ENCODE data around the gene HLA-DPB1.

DNA sequence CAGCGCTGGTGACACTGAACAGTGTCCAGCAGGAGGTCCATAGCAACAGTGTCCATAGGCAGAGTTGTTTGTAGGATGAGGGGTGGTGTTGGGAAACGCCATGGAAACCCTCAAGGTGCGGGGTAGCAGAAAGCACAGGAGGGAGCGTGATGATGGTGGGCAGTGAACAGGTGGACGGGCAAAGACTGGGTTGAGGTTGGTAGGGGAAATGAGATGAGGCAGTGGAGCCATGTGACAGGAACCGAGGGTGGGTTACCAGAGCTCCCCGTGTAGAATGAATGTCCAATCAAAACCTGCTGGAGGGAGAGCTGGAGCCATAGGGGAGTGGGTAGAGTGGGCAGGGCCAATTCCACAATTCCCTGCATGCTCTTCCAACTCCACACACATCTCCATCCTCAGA is 38.0 kb downstream of the HLA-DPB1 start:
- TF ChIP-seq, protein P1, sequence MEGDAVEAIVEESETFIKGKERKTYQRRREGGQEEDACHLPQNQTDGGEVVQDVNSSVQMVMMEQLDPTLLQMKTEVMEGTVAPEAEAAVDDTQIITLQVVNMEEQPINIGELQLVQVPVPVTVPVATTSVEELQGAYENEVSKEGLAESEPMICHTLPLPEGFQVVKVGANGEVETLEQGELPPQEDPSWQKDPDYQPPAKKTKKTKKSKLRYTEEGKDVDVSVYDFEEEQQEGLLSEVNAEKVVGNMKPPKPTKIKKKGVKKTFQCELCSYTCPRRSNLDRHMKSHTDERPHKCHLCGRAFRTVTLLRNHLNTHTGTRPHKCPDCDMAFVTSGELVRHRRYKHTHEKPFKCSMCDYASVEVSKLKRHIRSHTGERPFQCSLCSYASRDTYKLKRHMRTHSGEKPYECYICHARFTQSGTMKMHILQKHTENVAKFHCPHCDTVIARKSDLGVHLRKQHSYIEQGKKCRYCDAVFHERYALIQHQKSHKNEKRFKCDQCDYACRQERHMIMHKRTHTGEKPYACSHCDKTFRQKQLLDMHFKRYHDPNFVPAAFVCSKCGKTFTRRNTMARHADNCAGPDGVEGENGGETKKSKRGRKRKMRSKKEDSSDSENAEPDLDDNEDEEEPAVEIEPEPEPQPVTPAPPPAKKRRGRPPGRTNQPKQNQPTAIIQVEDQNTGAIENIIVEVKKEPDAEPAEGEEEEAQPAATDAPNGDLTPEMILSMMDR (IDR thresholded peaks at IDR 0.05) = no peak
- no peak for TF ChIP-seq POLR2A (IDR thresholded peaks at IDR 0.05; ENCODE audit: low read length)
- TF ChIP-seq MAFK (IDR thresholded peaks at IDR 0.05; ENCODE audit: partially characterized antibody) = no peak
- TF ChIP-seq KDM1A (IDR thresholded peaks at IDR 0.05; ENCODE audit: low read depth) = no peak
- no peak for TF ChIP-seq SMC3 (IDR thresholded peaks at IDR 0.05)
- TF ChIP-seq JUN (IDR thresholded peaks at IDR 0.05) = no peak
- TF ChIP-seq TP53 (CRISPR knock-in tag; IDR thresholded peaks at IDR 0.05) = no peak
- no peak for TF ChIP-seq FOSL2 (IDR thresholded peaks at IDR 0.05)
- no peak for TF ChIP-seq FOSL2 (CRISPR knock-in tag; IDR thresholded peaks at IDR 0.05)
- no peak for TF ChIP-seq ZNF302 (CRISPR knock-in tag; IDR thresholded peaks at IDR 0.05)
- no peak for TF ChIP-seq CBX2 (IDR thresholded peaks at IDR 0.05; ENCODE audit: borderline replicate concordance, low read depth)
- TF ChIP-seq MAZ (IDR thresholded peaks at IDR 0.05; ENCODE audit: borderline replicate concordance, low read depth, low read length) = no peak
- no peak for TF ChIP-seq JUNB (IDR thresholded peaks at IDR 0.05)

Measured in A549 (cell line).